Cardiac muscle cell (in vitro differentiated cells and primary cell): Measurements from ENCODE around the gene PRKCB. TPM values are rescaled to one million over a fixed set of nuclear protein-coding genes. Genes with fewer than 3 reads are reported as not detected.

Experiments used
- DNase-seq, 2 donors: peaks; one replicate each; pipeline versions ENCODE4 v3.0.0 to v3.0.0-alpha.2; 2010 to 2017; ENCODE audit warnings: low read depth in 1 of 2, low spot score in 1 of 2
- H3K27ac ChIP-seq: fragments of 200-600 bp; sonication (generic); 2 replicates; pipeline ENCODE4 v1.5.1; 2016
- H3K27me3 ChIP-seq: fragments of 200-600 bp; sonication (generic); 2 replicates; pipeline ENCODE4 v1.6.0; 2016; ENCODE audit warnings: control low read depth
- H3K36me3 ChIP-seq: fragments of 200-600 bp; sonication (generic); 2 replicates; pipeline ENCODE4 v1.5.1; 2016; ENCODE audit warnings: control low read depth
- H3K4me1 ChIP-seq: fragments of 200-600 bp; sonication (generic); 2 replicates; pipeline ENCODE4 v1.8.1; 2017; ENCODE audit warnings: low read depth, mild to moderate bottlenecking, mixed run types
- H3K4me3 ChIP-seq: fragments of 200-600 bp; sonication (generic); 2 replicates; pipeline ENCODE4 v1.5.1; 2016; ENCODE audit warnings: mild to moderate bottlenecking
- H3K9me3 ChIP-seq: fragments of 200-600 bp; sonication (generic); 2 replicates; pipeline ENCODE4 v1.5.1; 2017; ENCODE audit warnings: low read depth, mild to moderate bottlenecking, control low read depth
- polyA plus RNA-seq: library from polyadenylated mRNA; unstranded; fragments of >200 nt; fragmentation: Nextera tagmentation; extraction: Ambion mirVana; gene quantifications from 2 replicates; pipeline ENCODE4 v1.2.1, GENCODE V29; 2016
- total RNA-seq: library from RNA; depleted of rRNA; stranded (reverse); fragments of >200 nt; gene quantifications from 2 replicates; pipeline ENCODE4 v1.2.3, GENCODE V29; 2016
- TF ChIP-seq, protein P1 (sequence below): IDR thresholded peaks from 2 replicates; pipeline ENCODE4 v1.5.1; 2012; ENCODE audit warnings: low read depth, mild to moderate bottlenecking, low read length

PRKCB gene
- total and polyA plus RNA-seq, 2 experiments from 2014 or later = 0.66 to 1.5 TPM

DNA sequence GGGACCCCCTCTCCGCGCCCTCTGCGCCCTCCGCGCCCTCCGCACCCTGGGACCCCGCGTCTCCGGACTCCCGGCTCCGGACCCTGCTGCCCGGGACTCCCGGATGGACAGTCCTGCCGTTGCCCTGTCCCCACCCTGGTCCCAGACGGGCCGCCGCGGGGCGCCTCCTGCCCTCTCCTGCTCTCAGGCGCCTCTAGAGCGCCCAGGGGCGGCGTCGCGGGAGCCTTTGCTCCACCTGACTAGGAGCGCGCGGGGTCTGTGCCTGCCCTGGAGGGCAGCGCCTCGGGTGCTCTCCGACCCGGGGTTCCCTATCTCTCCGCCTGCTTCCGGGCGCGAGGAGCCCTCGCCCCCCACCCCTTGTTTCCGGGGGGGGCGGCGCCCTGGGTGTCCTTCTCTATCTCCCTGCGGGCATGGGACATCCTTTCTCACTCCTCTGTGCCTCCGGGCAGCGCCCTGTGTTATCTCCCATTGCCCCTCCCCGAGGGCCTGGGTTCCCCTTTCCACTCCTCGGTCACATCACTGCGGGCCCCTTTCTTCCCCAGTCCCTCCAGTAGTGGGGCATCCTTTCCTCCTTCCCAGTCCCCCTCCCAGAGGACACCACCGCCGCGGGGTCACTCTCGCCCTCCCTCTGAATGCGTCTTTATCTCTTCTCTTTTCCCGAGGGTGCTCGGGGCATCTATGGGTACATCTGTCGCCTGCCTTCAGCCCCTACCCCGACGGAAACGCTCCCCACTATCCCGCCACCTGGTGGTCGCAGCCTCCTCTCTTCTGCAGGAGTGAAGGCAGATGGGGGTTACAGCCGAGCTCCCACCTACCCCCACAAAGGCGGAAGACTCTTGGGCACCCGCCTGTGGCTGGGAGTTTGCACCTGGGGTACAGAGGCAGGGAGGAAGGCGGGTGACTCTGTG lies 875 bp downstream of the PRKCB start:
- DNase-seq = peak in 1 of 2 donors; percentile 32
- H3K36me3 ChIP-seq = no peaks in the 10 kb centered on the region
- no peaks in the 10 kb centered on the region for H3K9me3 ChIP-seq
- H3K4me1 ChIP-seq = no peaks in the 10 kb centered on the region
- H3K27ac ChIP-seq = no peak overlapping the region
- TF ChIP-seq, protein P1, sequence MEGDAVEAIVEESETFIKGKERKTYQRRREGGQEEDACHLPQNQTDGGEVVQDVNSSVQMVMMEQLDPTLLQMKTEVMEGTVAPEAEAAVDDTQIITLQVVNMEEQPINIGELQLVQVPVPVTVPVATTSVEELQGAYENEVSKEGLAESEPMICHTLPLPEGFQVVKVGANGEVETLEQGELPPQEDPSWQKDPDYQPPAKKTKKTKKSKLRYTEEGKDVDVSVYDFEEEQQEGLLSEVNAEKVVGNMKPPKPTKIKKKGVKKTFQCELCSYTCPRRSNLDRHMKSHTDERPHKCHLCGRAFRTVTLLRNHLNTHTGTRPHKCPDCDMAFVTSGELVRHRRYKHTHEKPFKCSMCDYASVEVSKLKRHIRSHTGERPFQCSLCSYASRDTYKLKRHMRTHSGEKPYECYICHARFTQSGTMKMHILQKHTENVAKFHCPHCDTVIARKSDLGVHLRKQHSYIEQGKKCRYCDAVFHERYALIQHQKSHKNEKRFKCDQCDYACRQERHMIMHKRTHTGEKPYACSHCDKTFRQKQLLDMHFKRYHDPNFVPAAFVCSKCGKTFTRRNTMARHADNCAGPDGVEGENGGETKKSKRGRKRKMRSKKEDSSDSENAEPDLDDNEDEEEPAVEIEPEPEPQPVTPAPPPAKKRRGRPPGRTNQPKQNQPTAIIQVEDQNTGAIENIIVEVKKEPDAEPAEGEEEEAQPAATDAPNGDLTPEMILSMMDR = no peak
- peak overlapping the region; percentile 45 for H3K4me3 ChIP-seq
- peaks cover 72% of the 10 kb centered on the region for H3K27me3 ChIP-seq

DNA sequence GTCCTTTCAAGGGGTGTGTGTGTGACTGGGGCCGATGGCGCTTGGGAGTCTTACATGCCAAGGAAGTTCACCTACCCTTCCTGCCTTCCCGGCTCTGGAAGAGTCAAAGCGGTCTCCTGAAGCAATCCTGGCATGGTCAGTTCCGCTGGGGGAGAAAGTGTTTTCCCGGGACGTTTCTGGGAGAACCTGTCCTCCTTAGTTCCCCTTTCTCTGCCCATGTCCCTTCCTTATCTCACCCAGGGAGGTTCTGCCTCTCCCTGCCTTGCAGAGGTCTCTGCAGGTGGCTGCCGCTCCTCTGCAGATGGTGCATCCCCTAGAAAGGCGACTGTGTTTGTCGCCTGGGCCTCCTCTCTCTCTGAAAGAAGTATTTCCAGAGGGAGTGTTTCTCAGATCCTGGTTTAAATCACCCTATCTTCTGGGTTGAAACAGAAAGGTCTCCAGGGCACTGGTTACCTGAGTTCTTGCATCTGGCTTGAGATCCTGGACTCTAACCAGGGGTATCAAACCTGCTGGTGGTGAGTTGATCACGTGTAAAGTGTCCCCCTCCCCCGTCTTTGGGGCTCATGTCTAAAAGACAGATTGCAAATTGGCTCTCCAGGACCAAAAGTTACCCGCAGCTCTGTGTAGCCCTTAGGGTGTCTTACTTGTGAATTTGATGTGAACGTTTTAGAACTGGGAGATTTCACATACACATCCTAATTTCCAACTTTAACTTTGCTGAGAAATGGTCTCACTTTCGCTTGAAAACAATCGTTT lies 1.9 kb downstream of the PRKCB start:
- Histone ChIP-seq H3K27me3 (peaks cover 72% of the 10 kb centered on the region), H3K36me3 (no peaks in the 10 kb centered on the region), H3K4me3 (no peak overlapping the region), H3K9me3 (no peaks in the 10 kb centered on the region), H3K27ac (no peak overlapping the region), H3K4me1 (no peaks in the 10 kb centered on the region)
- TF ChIP-seq, protein P1 = no peak
- no peak for DNase-seq

DNA sequence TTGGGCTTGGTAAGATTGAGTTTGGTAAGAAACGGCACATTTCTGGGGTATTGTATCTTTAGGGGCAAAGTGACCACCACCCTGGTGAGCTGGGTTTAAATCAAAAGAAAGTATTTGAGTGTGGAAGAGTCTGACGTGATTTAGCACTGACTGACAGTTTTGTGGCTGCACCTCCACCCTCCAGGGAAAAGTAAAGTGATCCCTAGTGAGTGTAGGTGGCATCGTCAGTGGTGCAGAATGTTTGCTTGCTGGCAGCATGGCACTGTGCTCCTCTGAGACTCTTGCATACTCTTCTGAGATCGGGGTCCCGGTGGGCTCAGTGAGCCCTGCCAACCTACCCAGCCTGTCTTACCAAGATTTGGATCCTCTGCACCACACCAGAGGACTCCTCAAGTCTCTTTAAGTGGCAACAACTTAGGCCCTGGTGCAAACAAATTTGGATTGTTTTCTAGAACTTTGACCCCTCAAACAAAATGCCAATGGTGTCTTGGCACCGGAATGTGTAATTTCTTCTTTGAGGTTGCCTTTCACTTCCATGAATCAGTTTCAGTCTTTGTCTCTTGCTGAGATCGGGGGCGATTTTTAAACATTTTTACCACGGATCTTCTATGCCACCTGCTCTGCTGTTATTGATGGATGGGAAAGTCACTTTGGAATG lies 2.8 kb downstream of the PRKCB start:
- DNase-seq = no peak
- Histone ChIP-seq H3K4me1 (no peaks in the 10 kb centered on the region), H3K27ac (no peak overlapping the region), H3K4me3 (no peak overlapping the region), H3K27me3 (peaks cover 72% of the 10 kb centered on the region), H3K9me3 (no peaks in the 10 kb centered on the region), H3K36me3 (no peaks in the 10 kb centered on the region)
- TF ChIP-seq, protein P1 = no peak

DNA sequence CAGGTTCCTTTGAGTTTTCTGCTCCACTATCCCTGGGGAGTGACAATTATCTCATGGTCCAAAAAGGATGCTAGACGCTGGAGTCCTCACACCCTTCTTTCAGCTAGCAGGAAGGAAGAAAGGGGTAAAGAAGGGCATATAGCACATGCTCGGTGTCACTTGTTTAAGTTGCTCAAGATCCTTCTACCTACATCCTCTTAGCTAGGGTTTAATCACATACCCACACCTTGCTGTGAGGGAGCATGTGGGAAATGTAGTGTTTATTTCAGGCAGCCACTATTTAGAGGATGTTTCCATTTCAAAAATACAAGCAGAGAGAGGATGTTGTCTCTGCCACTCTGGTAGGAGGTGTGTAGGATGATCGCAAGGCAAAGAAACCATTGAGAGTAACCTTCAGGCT lies 4.5 kb downstream of the PRKCB start:
- H3K4me1 ChIP-seq = no peaks in the 10 kb centered on the region
- no peak for DNase-seq
- TF ChIP-seq, protein P1 = no peak
- no peaks in the 10 kb centered on the region for H3K9me3 ChIP-seq
- H3K27ac ChIP-seq = no peak overlapping the region
- no peak overlapping the region for H3K4me3 ChIP-seq
- no peaks in the 10 kb centered on the region for H3K36me3 ChIP-seq
- peaks cover 56% of the 10 kb centered on the region for H3K27me3 ChIP-seq

DNA sequence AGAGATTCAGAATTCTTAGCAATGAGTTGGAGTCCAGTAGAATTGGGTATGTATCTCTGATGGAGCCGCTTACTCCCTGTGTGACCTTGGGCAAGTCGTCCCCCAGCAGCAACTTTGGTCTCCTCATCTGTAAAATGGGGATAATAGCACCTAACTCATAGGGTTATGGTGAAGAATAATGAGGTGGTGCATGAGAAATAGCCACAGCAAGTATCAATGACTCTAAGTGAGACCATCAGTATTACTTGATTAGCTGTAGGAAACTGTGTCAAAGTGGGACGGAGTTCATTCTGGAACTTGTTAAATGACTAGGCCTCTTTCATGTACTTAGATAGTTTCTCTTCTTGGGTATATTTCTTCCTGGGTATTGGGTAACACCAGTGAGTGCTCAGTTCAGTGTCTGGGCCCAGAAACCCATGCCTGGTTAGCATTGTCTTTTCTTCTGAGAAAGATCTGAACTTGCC lies 6.4 kb downstream of the PRKCB start:
- Histone ChIP-seq H3K27me3 (peaks cover 39% of the 10 kb centered on the region), H3K36me3 (no peaks in the 10 kb centered on the region), H3K27ac (no peak overlapping the region), H3K9me3 (no peaks in the 10 kb centered on the region), H3K4me1 (no peaks in the 10 kb centered on the region), H3K4me3 (no peak overlapping the region)
- DNase-seq = no peak
- TF ChIP-seq, protein P1 = no peak
